K562 (cell line): ENCODE data around the gene PLPPR2. TPM values are rescaled to one million over a fixed set of nuclear protein-coding genes. Genes with fewer than 3 reads are reported as not detected.

Source experiments
- CTBP1 ChIP-seq: fragments of 450-650 bp; IDR thresholded peaks from 2 replicates; pipeline ENCODE4 v1.6.1; 2016; ENCODE audit warnings: borderline replicate concordance
- GTF2E2 ChIP-seq: fragments of 200-800 bp; sonication (Bioruptor generic); IDR thresholded peaks from 2 replicates; pipeline ENCODE4 v1.6.1; 2016; ENCODE audit warnings: missing genetic modification characterization, missing compliant biosample characterization
- GTF3C2 ChIP-seq: IDR thresholded peaks from 3 replicates; pipeline ENCODE4 v1.6.1; 2011; ENCODE audit warnings: borderline replicate concordance, mild to moderate bottlenecking, moderate library complexity; ENCODE audit not compliant: insufficient read length; ENCODE audit errors: extremely low read depth
- HDGF ChIP-seq: fragments of 450-650 bp; IDR thresholded peaks from 2 replicates; pipeline ENCODE4 v1.6.1; 2016
- HMBOX1 ChIP-seq: sonication (generic); IDR thresholded peaks from 2 replicates; pipeline ENCODE4 v1.6.1; 2016
- JUNB ChIP-seq: fragments of 450-650 bp; formaldehyde crosslinking; conservative IDR thresholded peaks from 2 replicates; pipeline ENCODE4 v1.4.0; 2020; ENCODE audit warnings: mild to moderate bottlenecking
- MYNN ChIP-seq, 2 experiments: sonication (generic); formaldehyde crosslinking in 1 of 2; IDR thresholded peaks; 2 replicates each; pipeline versions ENCODE4 v1.5.0 to v1.6.1; 2016 to 2020; ENCODE audit warnings: antibody characterized with exemption in 1 of 2, missing genetic modification reagents in 1 of 2
- RNF2 ChIP-seq: sonication (generic); IDR thresholded peaks from 2 replicates; pipeline ENCODE4 v1.6.1; 2016
- RNF219 ChIP-seq: fragments of 250-450 bp; sonication (Bioruptor Pico); IDR thresholded peaks from 2 replicates; pipeline ENCODE4 v1.5.0; 2022; ENCODE audit warnings: mild to moderate bottlenecking
- SMAD4 ChIP-seq: fragments of 250-450 bp; sonication (Bioruptor Pico); conservative IDR thresholded peaks from 2 replicates; pipeline ENCODE4 v1.8.0; 2021; ENCODE audit warnings: inconsistent platforms, mild to moderate bottlenecking, moderate library complexity
- SRSF3 ChIP-seq: fragments of 200-400 bp; formaldehyde crosslinking; IDR thresholded peaks from 2 replicates; pipeline ENCODE4 v1.6.1; 2016; ENCODE audit warnings: mild to moderate bottlenecking, low read length, moderate library complexity; ENCODE audit not compliant: insufficient read depth
- TEAD1 ChIP-seq, 2 experiments: fragments of 450-650 bp in 1 of 2; sonication (generic) in 1 of 2; formaldehyde crosslinking; IDR thresholded peaks; 2 replicates each; pipeline versions ENCODE4 v1.4.0 to v1.8.0; 2020 to 2022; ENCODE audit warnings: mild to moderate bottlenecking in 2 of 2, missing genetic modification reagents in 1 of 2
- THRB ChIP-seq: fragments of 450-650 bp; formaldehyde crosslinking; conservative IDR thresholded peaks from 2 replicates; pipeline ENCODE4 v1.4.0; 2022; ENCODE audit warnings: mild to moderate bottlenecking, missing genetic modification characterization
- ZBTB33 ChIP-seq: sonication (generic); formaldehyde crosslinking; IDR thresholded peaks from 2 replicates; pipeline ENCODE4 v1.8.1; 2023; ENCODE audit warnings: mild to moderate bottlenecking, missing genetic modification reagents
- ZFP1 ChIP-seq: fragments of 450-650 bp; formaldehyde crosslinking; IDR thresholded peaks from 2 replicates; pipeline ENCODE4 v1.4.0; 2020; ENCODE audit warnings: mild to moderate bottlenecking, mixed read lengths
- polyA plus RNA-seq, 8 experiments: library from polyadenylated mRNA; depleted of rRNA in 4 of 8; stranded (reverse) in 5 of 8; unstranded in 3 of 8; fragments of >200 nt; fragmentation: Nextera tagmentation in 2 of 8; fragmentation: Illumina TruSeq in 1 of 8; extraction: Ambion mirVana in 2 of 8; extraction: Trizol in 1 of 8; gene quantifications; 2 replicates each; pipeline versions ENCODE4 v1.2.1 to v1.2.3, GENCODE V29; 2011 to 2014; ENCODE audit warnings: inconsistent platforms in 1 of 8, missing spikeins in 1 of 8
- total RNA-seq, 7 experiments: library from RNA; depleted of rRNA in 6 of 7; stranded (reverse); fragments of >200 nt in 6 of 7; fragmentation: Illumina TruSeq in 2 of 7; extraction: Trizol in 2 of 7; gene quantifications; 2 replicates each; pipeline versions ENCODE4 v1.2.1 to v1.2.3, GENCODE V29; 2011 to 2021; ENCODE audit warnings: low replicate concordance in 1 of 7

The PLPPR2 gene
- total and polyA plus RNA-seq, 9 of the 15 experiments (the other 6 are each of a cell fraction or from before 2014, with no cell fraction given), result 0.49 to 15.9 (median 3.4) TPM

- no peak for TF ChIP-seq HDGF
- no peak for TF ChIP-seq JUNB (CRISPR knock-in tag)
- TF ChIP-seq TEAD1 (CRISPR knock-in tag; IDR thresholded peaks at IDR 0.05), result 0 out of 4 replicates have a peak, but pooled peaks of 1 of the 2 experiments have one; percentile 35
- no peak for TF ChIP-seq GTF2E2
- no peak for TF ChIP-seq MYNN (IDR thresholded peaks at IDR 0.05)
- TF ChIP-seq MYNN (CRISPR knock-in tag; IDR thresholded peaks at IDR 0.05), result no peak
- no peak for TF ChIP-seq SMAD4 (CRISPR knock-in tag)
- no peak for TF ChIP-seq RNF2
- no peak for TF ChIP-seq ZFP1 (CRISPR knock-in tag)
- TF ChIP-seq HMBOX1, result no peak
- no peak for TF ChIP-seq SRSF3
- no peak for TF ChIP-seq CTBP1
- TF ChIP-seq GTF3C2, result peak; percentile 43
- no peak for TF ChIP-seq RNF219
- no peak for TF ChIP-seq ZBTB33 (CRISPR knock-in tag)
- no peak for TF ChIP-seq THRB (CRISPR knock-in tag)
These were observed 15.8 kb upstream of the PLPPR2 start, which contains the start of gene RAB3D (continued) for GRCh38 chr19:11339254-11340098.
